GM12865 (cell line): ENCODE data around the gene RBM25.

Experiments
- DNase-seq: peaks from one replicate; pipeline ENCODE4 v3.0.0; 2010; ENCODE audit warnings: low read depth
- H3K4me3 ChIP-seq: 2 replicates; pipeline ENCODE4 v1.5.1; 2011; ENCODE audit warnings: mild to moderate bottlenecking, low read depth, low read length, control low read depth
- TF ChIP-seq, protein P1 (sequence below): IDR thresholded peaks from 2 replicates; pipeline ENCODE4 v1.5.1; 2011; ENCODE audit warnings: low read length, control low read depth, low read depth, inconsistent platforms; ENCODE audit not compliant: insufficient read depth; ENCODE audit errors: missing control alignments

Gene RBM25

DNA sequence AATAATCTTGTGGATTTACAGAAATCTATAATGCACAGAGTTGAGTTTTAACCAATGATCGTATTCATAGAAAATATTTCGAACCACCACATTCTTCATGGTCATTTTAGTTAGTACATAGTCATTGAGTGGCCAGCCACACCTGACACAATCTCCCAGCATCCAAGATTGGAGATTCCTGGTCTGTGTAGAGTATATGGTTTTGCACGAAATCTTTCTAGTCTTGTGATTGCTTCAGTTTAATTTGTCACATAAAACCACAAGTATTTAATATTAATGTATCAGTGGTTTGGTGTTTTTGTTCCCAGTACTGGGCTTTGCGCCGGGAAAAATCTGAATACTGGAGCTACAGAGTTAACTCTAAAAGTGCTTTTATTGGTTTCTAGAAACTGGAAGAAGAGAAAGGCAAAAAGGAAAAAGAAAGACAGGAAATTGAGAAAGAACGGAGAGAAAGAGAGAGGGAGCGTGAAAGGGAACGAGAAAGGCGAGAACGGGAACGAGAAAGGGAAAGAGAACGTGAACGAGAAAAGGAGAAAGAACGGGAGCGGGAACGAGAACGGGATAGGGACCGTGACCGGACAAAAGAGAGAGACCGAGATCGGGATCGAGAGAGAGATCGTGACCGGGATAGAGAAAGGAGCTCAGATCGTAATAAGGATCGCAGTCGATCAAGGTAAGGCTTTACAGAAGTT lies 44.6 kb downstream of the RBM25 start:
- no peak overlapping the region for H3K4me3 ChIP-seq
- no peak for DNase-seq
- TF ChIP-seq, protein P1, sequence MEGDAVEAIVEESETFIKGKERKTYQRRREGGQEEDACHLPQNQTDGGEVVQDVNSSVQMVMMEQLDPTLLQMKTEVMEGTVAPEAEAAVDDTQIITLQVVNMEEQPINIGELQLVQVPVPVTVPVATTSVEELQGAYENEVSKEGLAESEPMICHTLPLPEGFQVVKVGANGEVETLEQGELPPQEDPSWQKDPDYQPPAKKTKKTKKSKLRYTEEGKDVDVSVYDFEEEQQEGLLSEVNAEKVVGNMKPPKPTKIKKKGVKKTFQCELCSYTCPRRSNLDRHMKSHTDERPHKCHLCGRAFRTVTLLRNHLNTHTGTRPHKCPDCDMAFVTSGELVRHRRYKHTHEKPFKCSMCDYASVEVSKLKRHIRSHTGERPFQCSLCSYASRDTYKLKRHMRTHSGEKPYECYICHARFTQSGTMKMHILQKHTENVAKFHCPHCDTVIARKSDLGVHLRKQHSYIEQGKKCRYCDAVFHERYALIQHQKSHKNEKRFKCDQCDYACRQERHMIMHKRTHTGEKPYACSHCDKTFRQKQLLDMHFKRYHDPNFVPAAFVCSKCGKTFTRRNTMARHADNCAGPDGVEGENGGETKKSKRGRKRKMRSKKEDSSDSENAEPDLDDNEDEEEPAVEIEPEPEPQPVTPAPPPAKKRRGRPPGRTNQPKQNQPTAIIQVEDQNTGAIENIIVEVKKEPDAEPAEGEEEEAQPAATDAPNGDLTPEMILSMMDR: no peak

DNA sequence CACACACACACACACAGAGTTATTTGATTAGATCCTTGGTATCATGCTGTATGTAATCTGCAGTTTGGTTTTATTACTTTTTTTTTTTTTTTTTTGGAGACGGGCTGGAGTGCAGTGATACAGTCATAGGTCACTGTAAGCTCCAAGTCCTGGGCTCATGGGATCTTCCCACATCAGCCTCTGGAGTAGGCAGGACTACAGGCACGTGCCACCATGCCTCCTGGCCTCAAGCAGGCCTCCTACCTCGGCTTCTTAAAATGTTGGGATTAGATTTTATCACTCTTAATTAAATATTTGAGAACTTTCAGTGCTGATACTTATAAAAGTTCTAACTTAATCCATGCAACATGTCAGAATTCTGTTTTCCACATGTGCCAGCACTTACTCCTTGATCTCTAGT lies 46.7 kb downstream of the RBM25 start:
- DNase-seq: no peak
- TF ChIP-seq, protein P1: no peak

DNA sequence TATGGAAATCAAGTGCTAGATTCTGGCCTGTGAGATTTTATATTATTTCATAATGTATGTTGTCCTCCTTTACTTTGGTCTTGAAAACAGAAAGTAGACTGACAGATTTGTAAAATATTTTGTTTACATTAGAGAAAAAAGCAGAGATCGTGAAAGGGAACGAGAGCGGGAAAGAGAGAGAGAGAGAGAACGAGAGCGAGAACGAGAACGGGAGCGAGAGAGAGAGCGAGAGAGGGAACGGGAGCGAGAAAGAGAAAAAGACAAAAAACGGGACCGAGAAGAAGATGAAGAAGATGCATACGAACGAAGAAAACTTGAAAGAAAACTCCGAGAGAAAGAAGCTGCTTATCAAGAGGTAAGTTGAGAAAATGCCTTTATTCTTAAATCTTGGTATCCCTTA lies 47.4 kb downstream of the RBM25 start:
- DNase-seq: no peak
- TF ChIP-seq, protein P1: no peak
- H3K4me3 ChIP-seq: no peak overlapping the region

More for the DNA sequence above, 46.7 kb downstream of the RBM25 start:
- H3K4me3 ChIP-seq: no peak overlapping the region

DNA sequence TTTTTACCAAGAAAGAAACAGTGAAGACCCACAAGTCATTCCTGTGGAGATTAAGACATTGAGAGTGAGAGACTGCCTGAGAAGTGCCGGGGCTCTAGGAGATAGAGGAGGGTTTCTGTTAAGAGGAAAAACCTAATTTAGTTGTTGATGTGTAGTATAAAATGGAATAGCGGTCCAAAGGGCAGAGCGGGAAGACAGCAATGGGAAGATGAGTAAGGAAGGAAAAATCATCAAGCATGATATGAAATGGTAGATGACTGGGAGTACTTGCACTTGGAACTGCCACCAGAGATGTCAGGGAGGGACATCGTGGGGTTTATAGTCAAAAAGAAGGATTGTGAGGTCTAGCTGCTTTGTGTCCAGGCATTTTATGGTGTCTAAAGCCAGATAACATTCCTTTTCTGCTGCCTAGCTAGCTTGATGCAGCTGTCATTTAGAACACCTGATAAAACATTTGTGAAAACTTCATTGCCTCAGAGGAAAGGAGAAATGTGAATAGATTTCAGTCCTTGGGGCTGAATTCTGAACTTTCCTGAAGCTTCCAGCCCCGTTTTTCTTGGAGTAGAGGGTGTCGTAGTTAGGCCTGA lies 57.8 kb downstream of the RBM25 start:
- TF ChIP-seq, protein P1: no peak
- no peak for DNase-seq
- H3K4me3 ChIP-seq: no peak overlapping the region

DNA sequence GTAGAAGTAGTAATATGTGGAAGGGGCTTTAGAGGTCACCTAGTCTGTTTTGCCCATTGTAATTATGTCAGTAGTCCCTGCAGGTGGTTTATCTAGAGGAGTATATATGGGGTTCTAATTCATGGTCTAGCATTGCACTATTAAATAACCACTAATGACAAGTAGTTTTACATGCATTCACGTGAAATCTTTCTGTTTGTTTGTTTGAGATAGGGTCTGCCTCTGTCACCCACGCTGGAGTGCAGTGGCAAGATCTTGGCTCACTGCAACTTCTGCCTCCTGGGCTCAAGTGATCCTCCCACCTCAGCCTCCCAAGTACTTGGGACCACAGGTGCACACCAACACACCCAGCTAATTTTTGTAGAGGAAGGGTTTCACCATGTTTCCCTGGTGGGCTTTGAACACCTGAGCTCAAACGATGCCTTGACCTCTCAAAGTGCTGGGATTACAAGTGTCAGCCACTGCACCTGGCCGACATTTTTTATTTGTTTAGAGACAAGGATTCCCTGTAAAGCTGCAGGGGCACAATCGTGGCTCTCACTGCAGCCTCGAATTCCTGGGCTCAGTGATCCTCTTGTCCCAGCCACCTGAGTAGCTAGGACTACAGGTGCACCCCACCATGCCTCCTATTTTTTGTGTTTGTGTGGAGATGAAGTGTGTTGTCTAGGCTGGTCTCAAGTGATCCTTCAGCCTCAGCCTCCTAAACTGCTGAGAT lies 66.0 kb downstream of the RBM25 start:
- H3K4me3 ChIP-seq: no peak overlapping the region
- no peak for DNase-seq
- TF ChIP-seq, protein P1: no peak

DNA sequence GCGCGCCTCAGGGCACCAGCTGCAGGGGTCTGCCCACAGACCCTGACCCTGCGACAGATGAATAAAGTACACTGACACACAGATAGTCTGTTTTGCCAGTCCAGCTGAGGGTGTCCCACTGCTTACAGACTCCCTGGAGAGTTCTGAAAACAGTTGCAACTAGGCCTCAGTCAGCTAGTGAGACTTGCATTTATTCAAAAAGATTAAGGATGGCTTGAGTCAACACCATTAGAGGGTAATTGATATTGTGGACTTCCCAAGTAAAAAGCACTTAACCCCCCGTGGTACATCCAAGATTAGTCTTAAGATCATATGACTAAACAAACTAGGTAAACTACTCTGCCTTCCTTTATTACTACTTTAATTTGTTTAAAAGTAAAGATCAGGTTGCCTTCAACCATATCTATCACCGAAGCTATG lies 66.8 kb downstream of the RBM25 start:
- no peak overlapping the region for H3K4me3 ChIP-seq
- no peak for DNase-seq
- TF ChIP-seq, protein P1: no peak
